ENCODE data around the gene ZNF74.

DNA sequence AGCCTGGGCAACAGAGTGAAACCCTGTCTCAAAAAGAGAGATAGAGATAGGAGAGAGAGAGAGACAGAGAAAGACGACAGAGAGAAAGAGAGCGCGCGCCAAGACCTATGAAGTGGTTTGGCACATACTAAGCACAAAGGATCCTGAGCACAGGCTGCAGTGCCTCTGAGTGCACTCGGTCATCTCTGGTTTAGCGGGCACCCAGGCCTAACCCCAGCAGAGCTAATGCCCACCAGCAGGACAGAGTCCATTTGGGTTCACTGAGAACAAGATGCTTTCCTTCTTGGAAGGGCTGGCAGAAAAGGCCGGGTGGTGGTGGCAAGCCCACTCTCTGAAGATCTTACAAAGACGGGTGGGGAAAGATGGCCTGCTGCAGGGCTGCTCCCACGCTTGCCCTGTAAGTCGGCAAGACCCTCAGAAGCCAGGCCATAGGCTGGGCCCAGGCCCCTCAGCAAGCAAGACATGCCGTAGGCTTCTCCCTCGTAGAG is 40.4 kb downstream of the ZNF74 start:
- no peak for TF ChIP-seq ZNF70 (CRISPR knock-in tag; IDR thresholded peaks at IDR 0.05)
- TF ChIP-seq ZFP3 (CRISPR knock-in tag; IDR thresholded peaks at IDR 0.05) = no peak
- no peak for TF ChIP-seq ISL1 (CRISPR knock-in tag; IDR thresholded peaks at IDR 0.05)
- no peak for TF ChIP-seq OSR1 (CRISPR knock-in tag; IDR thresholded peaks at IDR 0.05)
- no peak for TF ChIP-seq ZNF565 (CRISPR knock-in tag; conservative IDR thresholded peaks at IDR 0.05; ENCODE audit: low read depth)
- no peak for TF ChIP-seq GLIS3 (CRISPR knock-in tag; IDR thresholded peaks at IDR 0.05)
- TF ChIP-seq, protein P1, sequence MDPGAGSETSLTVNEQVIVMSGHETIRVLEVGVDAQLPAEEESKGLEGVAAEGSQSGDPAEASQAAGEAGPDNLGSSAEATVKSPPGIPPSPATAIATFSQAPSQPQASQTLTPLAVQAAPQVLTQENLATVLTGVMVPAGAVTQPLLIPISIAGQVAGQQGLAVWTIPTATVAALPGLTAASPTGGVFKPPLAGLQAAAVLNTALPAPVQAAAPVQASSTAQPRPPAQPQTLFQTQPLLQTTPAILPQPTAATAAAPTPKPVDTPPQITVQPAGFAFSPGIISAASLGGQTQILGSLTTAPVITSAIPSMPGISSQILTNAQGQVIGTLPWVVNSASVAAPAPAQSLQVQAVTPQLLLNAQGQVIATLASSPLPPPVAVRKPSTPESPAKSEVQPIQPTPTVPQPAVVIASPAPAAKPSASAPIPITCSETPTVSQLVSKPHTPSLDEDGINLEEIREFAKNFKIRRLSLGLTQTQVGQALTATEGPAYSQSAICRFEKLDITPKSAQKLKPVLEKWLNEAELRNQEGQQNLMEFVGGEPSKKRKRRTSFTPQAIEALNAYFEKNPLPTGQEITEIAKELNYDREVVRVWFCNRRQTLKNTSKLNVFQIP (CRISPR knock-in tag; IDR thresholded peaks at IDR 0.05; ENCODE audit: borderline replicate concordance, low read depth) = no peak
- no peak for TF ChIP-seq CSDC2 (CRISPR knock-in tag; IDR thresholded peaks at IDR 0.05)
- TF ChIP-seq RARB (CRISPR knock-in tag; IDR thresholded peaks at IDR 0.05) = no peak
- TF ChIP-seq ZC3H10 (CRISPR knock-in tag; IDR thresholded peaks at IDR 0.05) = no peak
- no peak for TF ChIP-seq SNAI2 (CRISPR knock-in tag; IDR thresholded peaks at IDR 0.05)
- no peak for TF ChIP-seq BACH2 (CRISPR knock-in tag; IDR thresholded peaks at IDR 0.05; ENCODE audit: borderline replicate concordance)
